ENCODE results near the gene HASPIN. TPM values are rescaled to one million over a fixed set of nuclear protein-coding genes. Genes with fewer than 3 reads are reported as not detected.

Gene HASPIN
- total and polyA plus RNA-seq, 2 of the 13 experiments (the other 11 are each of a cell fraction or from before 2014, with no cell fraction given), result 2.7 to 8.1 TPM

- TF ChIP-seq, protein P1, sequence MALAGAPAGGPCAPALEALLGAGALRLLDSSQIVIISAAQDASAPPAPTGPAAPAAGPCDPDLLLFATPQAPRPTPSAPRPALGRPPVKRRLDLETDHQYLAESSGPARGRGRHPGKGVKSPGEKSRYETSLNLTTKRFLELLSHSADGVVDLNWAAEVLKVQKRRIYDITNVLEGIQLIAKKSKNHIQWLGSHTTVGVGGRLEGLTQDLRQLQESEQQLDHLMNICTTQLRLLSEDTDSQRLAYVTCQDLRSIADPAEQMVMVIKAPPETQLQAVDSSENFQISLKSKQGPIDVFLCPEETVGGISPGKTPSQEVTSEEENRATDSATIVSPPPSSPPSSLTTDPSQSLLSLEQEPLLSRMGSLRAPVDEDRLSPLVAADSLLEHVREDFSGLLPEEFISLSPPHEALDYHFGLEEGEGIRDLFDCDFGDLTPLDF (CRISPR knock-in tag; IDR thresholded peaks at IDR 0.05), result peak; percentile 95
- TF ChIP-seq, protein P2, sequence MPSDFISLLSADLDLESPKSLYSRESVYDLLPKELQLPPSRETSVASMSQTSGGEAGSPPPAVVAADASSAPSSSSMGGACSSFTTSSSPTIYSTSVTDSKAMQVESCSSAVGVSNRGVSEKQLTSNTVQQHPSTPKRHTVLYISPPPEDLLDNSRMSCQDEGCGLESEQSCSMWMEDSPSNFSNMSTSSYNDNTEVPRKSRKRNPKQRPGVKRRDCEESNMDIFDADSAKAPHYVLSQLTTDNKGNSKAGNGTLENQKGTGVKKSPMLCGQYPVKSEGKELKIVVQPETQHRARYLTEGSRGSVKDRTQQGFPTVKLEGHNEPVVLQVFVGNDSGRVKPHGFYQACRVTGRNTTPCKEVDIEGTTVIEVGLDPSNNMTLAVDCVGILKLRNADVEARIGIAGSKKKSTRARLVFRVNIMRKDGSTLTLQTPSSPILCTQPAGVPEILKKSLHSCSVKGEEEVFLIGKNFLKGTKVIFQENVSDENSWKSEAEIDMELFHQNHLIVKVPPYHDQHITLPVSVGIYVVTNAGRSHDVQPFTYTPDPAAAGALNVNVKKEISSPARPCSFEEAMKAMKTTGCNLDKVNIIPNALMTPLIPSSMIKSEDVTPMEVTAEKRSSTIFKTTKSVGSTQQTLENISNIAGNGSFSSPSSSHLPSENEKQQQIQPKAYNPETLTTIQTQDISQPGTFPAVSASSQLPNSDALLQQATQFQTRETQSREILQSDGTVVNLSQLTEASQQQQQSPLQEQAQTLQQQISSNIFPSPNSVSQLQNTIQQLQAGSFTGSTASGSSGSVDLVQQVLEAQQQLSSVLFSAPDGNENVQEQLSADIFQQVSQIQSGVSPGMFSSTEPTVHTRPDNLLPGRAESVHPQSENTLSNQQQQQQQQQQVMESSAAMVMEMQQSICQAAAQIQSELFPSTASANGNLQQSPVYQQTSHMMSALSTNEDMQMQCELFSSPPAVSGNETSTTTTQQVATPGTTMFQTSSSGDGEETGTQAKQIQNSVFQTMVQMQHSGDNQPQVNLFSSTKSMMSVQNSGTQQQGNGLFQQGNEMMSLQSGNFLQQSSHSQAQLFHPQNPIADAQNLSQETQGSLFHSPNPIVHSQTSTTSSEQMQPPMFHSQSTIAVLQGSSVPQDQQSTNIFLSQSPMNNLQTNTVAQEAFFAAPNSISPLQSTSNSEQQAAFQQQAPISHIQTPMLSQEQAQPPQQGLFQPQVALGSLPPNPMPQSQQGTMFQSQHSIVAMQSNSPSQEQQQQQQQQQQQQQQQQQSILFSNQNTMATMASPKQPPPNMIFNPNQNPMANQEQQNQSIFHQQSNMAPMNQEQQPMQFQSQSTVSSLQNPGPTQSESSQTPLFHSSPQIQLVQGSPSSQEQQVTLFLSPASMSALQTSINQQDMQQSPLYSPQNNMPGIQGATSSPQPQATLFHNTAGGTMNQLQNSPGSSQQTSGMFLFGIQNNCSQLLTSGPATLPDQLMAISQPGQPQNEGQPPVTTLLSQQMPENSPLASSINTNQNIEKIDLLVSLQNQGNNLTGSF (CRISPR knock-in tag; IDR thresholded peaks at IDR 0.05), result no peak; the same call in 1 of the 2 replicates
- TF ChIP-seq MEIS2 (CRISPR knock-in tag; IDR thresholded peaks at IDR 0.05) (peak; percentile 41; the same call in 1 of the 2 replicates), ZFY (CRISPR knock-in tag; IDR thresholded peaks at IDR 0.05) (peak; percentile 98), JUND (CRISPR knock-in tag; IDR thresholded peaks at IDR 0.05) (no peak), ERF (CRISPR knock-in tag; IDR thresholded peaks at IDR 0.05) (peak; percentile 95), YEATS2 (CRISPR knock-in tag; IDR thresholded peaks at IDR 0.05; ENCODE audit: borderline replicate concordance) (peak; percentile 95), ZSCAN21 (CRISPR knock-in tag; IDR thresholded peaks at IDR 0.05; ENCODE audit: borderline replicate concordance) (peak; percentile 88; the same call in 1 of the 2 replicates), MXD3 (CRISPR knock-in tag; IDR thresholded peaks at IDR 0.05) (peak; percentile 63), RBM22 (optimal IDR thresholded peaks at IDR 0.05; ENCODE audit: low read length) (no peak), ZNF768 (CRISPR knock-in tag; IDR thresholded peaks at IDR 0.05) (peak; percentile 75; the same call in 1 of the 2 replicates), RARA (CRISPR knock-in tag; IDR thresholded peaks at IDR 0.05) (peak; percentile 8; the same call in 1 of the 2 replicates), SNAPC5 (CRISPR knock-in tag; IDR thresholded peaks at IDR 0.05; ENCODE audit: borderline replicate concordance) (0 out of 2 replicates have a peak, but pooled peaks have one; percentile 89), FOXA3 (CRISPR knock-in tag; IDR thresholded peaks at IDR 0.05) (peak; percentile 59)
- TF ChIP-seq, protein P3, sequence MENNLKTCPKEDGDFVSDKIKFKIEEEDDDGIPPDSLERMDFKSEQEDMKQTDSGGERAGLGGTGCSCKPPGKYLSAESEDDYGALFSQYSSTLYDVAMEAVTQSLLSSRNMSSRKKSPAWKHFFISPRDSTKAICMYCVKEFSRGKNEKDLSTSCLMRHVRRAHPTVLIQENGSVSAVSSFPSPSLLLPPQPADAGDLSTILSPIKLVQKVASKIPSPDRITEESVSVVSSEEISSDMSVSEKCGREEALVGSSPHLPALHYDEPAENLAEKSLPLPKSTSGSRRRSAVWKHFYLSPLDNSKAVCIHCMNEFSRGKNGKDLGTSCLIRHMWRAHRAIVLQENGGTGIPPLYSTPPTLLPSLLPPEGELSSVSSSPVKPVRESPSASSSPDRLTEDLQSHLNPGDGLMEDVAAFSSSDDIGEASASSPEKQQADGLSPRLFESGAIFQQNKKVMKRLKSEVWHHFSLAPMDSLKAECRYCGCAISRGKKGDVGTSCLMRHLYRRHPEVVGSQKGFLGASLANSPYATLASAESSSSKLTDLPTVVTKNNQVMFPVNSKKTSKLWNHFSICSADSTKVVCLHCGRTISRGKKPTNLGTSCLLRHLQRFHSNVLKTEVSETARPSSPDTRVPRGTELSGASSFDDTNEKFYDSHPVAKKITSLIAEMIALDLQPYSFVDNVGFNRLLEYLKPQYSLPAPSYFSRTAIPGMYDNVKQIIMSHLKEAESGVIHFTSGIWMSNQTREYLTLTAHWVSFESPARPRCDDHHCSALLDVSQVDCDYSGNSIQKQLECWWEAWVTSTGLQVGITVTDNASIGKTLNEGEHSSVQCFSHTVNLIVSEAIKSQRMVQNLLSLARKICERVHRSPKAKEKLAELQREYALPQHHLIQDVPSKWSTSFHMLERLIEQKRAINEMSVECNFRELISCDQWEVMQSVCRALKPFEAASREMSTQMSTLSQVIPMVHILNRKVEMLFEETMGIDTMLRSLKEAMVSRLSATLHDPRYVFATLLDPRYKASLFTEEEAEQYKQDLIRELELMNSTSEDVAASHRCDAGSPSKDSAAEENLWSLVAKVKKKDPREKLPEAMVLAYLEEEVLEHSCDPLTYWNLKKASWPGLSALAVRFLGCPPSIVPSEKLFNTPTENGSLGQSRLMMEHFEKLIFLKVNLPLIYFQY (CRISPR knock-in tag; IDR thresholded peaks at IDR 0.05; ENCODE audit: borderline replicate concordance), result peak; percentile 39; the same call in 1 of the 2 replicates
- TF ChIP-seq, protein P4, sequence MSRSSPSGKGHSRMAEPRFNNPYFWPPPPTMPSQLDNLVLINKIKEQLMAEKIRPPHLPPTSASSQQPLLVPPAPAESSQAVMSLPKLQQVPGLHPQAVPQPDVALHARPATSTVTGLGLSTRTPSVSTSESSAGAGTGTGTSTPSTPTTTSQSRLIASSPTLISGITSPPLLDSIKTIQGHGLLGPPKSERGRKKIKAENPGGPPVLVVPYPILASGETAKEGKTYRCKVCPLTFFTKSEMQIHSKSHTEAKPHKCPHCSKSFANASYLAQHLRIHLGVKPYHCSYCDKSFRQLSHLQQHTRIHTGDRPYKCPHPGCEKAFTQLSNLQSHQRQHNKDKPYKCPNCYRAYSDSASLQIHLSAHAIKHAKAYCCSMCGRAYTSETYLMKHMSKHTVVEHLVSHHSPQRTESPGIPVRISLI (CRISPR knock-in tag; IDR thresholded peaks at IDR 0.05; ENCODE audit: borderline replicate concordance), result no peak
Observed at GRCh38 chr17:3723556-3724377, at the start of gene HASPIN (continued).

Measured in HepG2 (cell line).